ENCODE data around the gene GMDS. TPM values are rescaled to one million over a fixed set of nuclear protein-coding genes. Genes with fewer than 3 reads are reported as not detected.

Gene GMDS
- polyA plus RNA-seq (2013, experiment 1 of 2), result 6.9 TPM
- polyA plus RNA-seq (2013, experiment 2 of 2), result 7.6 TPM

- no peak within 1 kb of the TSS for H2BK120ac ChIP-seq (ENCODE audit: low read depth, low read length)
- H3K9me3 ChIP-seq (ENCODE audit: control insufficient read depth, low read length), result no peaks in the 10 kb centered on the region
- H3K18ac ChIP-seq (ENCODE audit: low read depth in 1 of 2, low read length in 2 of 2), result peak within 1 kb of the TSS; percentile 84 to 93
- no peaks in the 10 kb centered on the region for H3K27me3 ChIP-seq (ENCODE audit: control insufficient read depth in 1 of 2, insufficient read depth in 1 of 2, low read length in 2 of 2)
- H3K36me3 ChIP-seq (ENCODE audit: control insufficient read depth in 1 of 2, insufficient read depth in 2 of 2, low read depth in 1 of 2, low read length in 2 of 2), result peaks cover 7 to 18% of the 10 kb centered on the region in 2 experiments
- peak within 1 kb of the TSS; percentile 74 for H2AK5ac ChIP-seq (ENCODE audit: low read length, severe bottlenecking)
- peaks cover 44% of the 10 kb centered on the region for H3K79me1 ChIP-seq (replicated peaks; ENCODE audit: low read length, poor library complexity, severe bottlenecking)
- WGBS, result under 1% methylated on average over 90 of the region's 97 CpGs
- peak; percentile 83 for DNase-seq
- H3K27ac ChIP-seq (ENCODE audit: low read length, poor library complexity, severe bottlenecking), result peak within 1 kb of the TSS; percentile 59
- peak within 1 kb of the TSS; percentile 84 for H3K4me2 ChIP-seq (ENCODE audit: low read length, poor library complexity, severe bottlenecking)
- peak within 1 kb of the TSS; percentile 97 for H3K9ac ChIP-seq (ENCODE audit: low read length)
- peak within 1 kb of the TSS; percentile 92 for H4K8ac ChIP-seq (ENCODE audit: low read length)
- H2BK15ac ChIP-seq (ENCODE audit: low read depth, poor library complexity, severe bottlenecking), result no peak within 1 kb of the TSS
- H3K14ac ChIP-seq (ENCODE audit: low read length in 2 of 2), result peak within 1 kb of the TSS in 1 of 2 experiments; percentile 94
- peaks cover 8% of the 10 kb centered on the region for H3K4me1 ChIP-seq (ENCODE audit: control insufficient read depth, insufficient read depth, low read depth, low read length)
- peak within 1 kb of the TSS; percentile 62 to 65 for H3K4ac ChIP-seq (ENCODE audit: low read depth in 1 of 2, low read length in 2 of 2)
- peak within 1 kb of the TSS; percentile 46 for H4K91ac ChIP-seq (ENCODE audit: low read length)
- peak within 1 kb of the TSS in 1 of 2 experiments; percentile 98 for H3K23ac ChIP-seq (ENCODE audit: low read length in 2 of 2)
- peak within 1 kb of the TSS; percentile 95 to 100 for H3K4me3 ChIP-seq (ENCODE audit: insufficient read depth in 1 of 2, low read depth in 1 of 2, low read length in 2 of 2)
- peak within 1 kb of the TSS in 1 of 2 experiments; percentile 29 for H2BK12ac ChIP-seq (ENCODE audit: low read length in 2 of 2)
- H2AFZ ChIP-seq (ENCODE audit: low read depth, low read length), result peak within 1 kb of the TSS; percentile 100
- H2BK5ac ChIP-seq (ENCODE audit: low read depth, low read length, poor library complexity, severe bottlenecking), result peak within 1 kb of the TSS; percentile 69
Measured at GRCh38 chr6:2245103-2245876, at the start of gene GMDS. GMDS (minus strand) TSS chr6:2245605.

- peaks cover 18% of the 10 kb centered on the region for H3K9me3 ChIP-seq (ENCODE audit: control insufficient read depth, low read length)
- no peak overlapping the region for H2BK5ac ChIP-seq (ENCODE audit: low read depth, low read length, poor library complexity, severe bottlenecking)
- no peak overlapping the region for H2AK5ac ChIP-seq (ENCODE audit: low read length, severe bottlenecking)
- H2BK12ac ChIP-seq (ENCODE audit: low read length in 2 of 2), result no peak overlapping the region
- no peak overlapping the region for H4K8ac ChIP-seq (ENCODE audit: low read length)
- H3K27ac ChIP-seq (ENCODE audit: low read length, poor library complexity, severe bottlenecking), result no peak overlapping the region
- no peak overlapping the region for H3K4me3 ChIP-seq (ENCODE audit: insufficient read depth in 1 of 2, low read depth in 1 of 2, low read length in 2 of 2)
- DNase-seq, result no peak
- WGBS, result no CpG with 5 or more reads among the region's 1 CpG
- H2BK15ac ChIP-seq (ENCODE audit: low read depth, poor library complexity, severe bottlenecking), result no peak overlapping the region
- H4K91ac ChIP-seq (ENCODE audit: low read length), result no peak overlapping the region
- H3K4ac ChIP-seq (ENCODE audit: low read depth in 1 of 2, low read length in 2 of 2), result no peak overlapping the region
- H2AFZ ChIP-seq (ENCODE audit: low read depth, low read length), result no peak overlapping the region
- no peak overlapping the region for H3K4me2 ChIP-seq (ENCODE audit: low read length, poor library complexity, severe bottlenecking)
- no peak overlapping the region for H3K23ac ChIP-seq (ENCODE audit: low read length in 2 of 2)
- no peak overlapping the region for H3K18ac ChIP-seq (ENCODE audit: low read depth in 1 of 2, low read length in 2 of 2)
- no peaks in the 10 kb centered on the region for H3K79me1 ChIP-seq (replicated peaks; ENCODE audit: low read length, poor library complexity, severe bottlenecking)
- no peak overlapping the region for H3K14ac ChIP-seq (ENCODE audit: low read length in 2 of 2)
- H3K36me3 ChIP-seq (ENCODE audit: control insufficient read depth in 1 of 2, insufficient read depth in 2 of 2, low read depth in 1 of 2, low read length in 2 of 2), result peaks cover 12 to 15% of the 10 kb centered on the region in 2 experiments
- H3K4me1 ChIP-seq (ENCODE audit: control insufficient read depth, insufficient read depth, low read depth, low read length), result no peaks in the 10 kb centered on the region
- H3K27me3 ChIP-seq (ENCODE audit: control insufficient read depth in 1 of 2, insufficient read depth in 1 of 2, low read length in 2 of 2), result no peaks in the 10 kb centered on the region
- H3K9ac ChIP-seq (ENCODE audit: low read length), result no peak overlapping the region
- no peak overlapping the region for H2BK120ac ChIP-seq (ENCODE audit: low read depth, low read length)
Measured at GRCh38 chr6:2285510-2285909, 40.1 kb upstream of the GMDS start.

GRCh38 chr6:2275892-2276242, 30.5 kb upstream of the GMDS start:
- no peaks in the 10 kb centered on the region for H3K27me3 ChIP-seq (ENCODE audit: control insufficient read depth in 1 of 2, insufficient read depth in 1 of 2, low read length in 2 of 2)
- no peak overlapping the region for H2BK15ac ChIP-seq (ENCODE audit: low read depth, poor library complexity, severe bottlenecking)
- H2BK5ac ChIP-seq (ENCODE audit: low read depth, low read length, poor library complexity, severe bottlenecking), result no peak overlapping the region
- H3K4me3 ChIP-seq (ENCODE audit: insufficient read depth in 1 of 2, low read depth in 1 of 2, low read length in 2 of 2), result peak overlapping the region in 1 of 2 experiments; percentile 48
- peaks cover 12% of the 10 kb centered on the region for H3K9me3 ChIP-seq (ENCODE audit: control insufficient read depth, low read length)
- no peak overlapping the region for H4K8ac ChIP-seq (ENCODE audit: low read length)
- H2BK120ac ChIP-seq (ENCODE audit: low read depth, low read length), result no peak overlapping the region
- peak overlapping the region; percentile 80 for H3K9ac ChIP-seq (ENCODE audit: low read length)
- peaks cover 1% of the 10 kb centered on the region for H3K79me1 ChIP-seq (replicated peaks; ENCODE audit: low read length, poor library complexity, severe bottlenecking)
- H2AFZ ChIP-seq (ENCODE audit: low read depth, low read length), result no peak overlapping the region
- no peak overlapping the region for H3K14ac ChIP-seq (ENCODE audit: low read length in 2 of 2)
- H4K91ac ChIP-seq (ENCODE audit: low read length), result no peak overlapping the region
- H3K18ac ChIP-seq (ENCODE audit: low read depth in 1 of 2, low read length in 2 of 2), result no peak overlapping the region
- no peak overlapping the region for H2BK12ac ChIP-seq (ENCODE audit: low read length in 2 of 2)
- 85% methylated on average over 2 of the region's 2 CpGs for WGBS
- peak overlapping the region; percentile 95 for H3K27ac ChIP-seq (ENCODE audit: low read length, poor library complexity, severe bottlenecking)
- peaks cover 7% of the 10 kb centered on the region for H3K4me1 ChIP-seq (ENCODE audit: control insufficient read depth, insufficient read depth, low read depth, low read length)
- no peak overlapping the region for H3K23ac ChIP-seq (ENCODE audit: low read length in 2 of 2)
- peak overlapping the region; percentile 94 for H2AK5ac ChIP-seq (ENCODE audit: low read length, severe bottlenecking)
- H3K4me2 ChIP-seq (ENCODE audit: low read length, poor library complexity, severe bottlenecking), result no peak overlapping the region
- H3K36me3 ChIP-seq (ENCODE audit: control insufficient read depth in 1 of 2, insufficient read depth in 2 of 2, low read depth in 1 of 2, low read length in 2 of 2), result peaks cover 7 to 13% of the 10 kb centered on the region in 2 experiments
- H3K4ac ChIP-seq (ENCODE audit: low read depth in 1 of 2, low read length in 2 of 2), result no peak overlapping the region
- no peak for DNase-seq

GRCh38 chr6:2274981-2275891, 29.8 kb upstream of the GMDS start:
- 85% methylated on average over 4 of the region's 8 CpGs for WGBS
- Histone ChIP-seq H2BK120ac (ENCODE audit: low read depth, low read length) (no peak overlapping the region), H2BK5ac (ENCODE audit: low read depth, low read length, poor library complexity, severe bottlenecking) (peak overlapping the region; percentile 71), H3K4ac (ENCODE audit: low read depth in 1 of 2, low read length in 2 of 2) (no peak overlapping the region), H3K36me3 (ENCODE audit: control insufficient read depth in 1 of 2, insufficient read depth in 2 of 2, low read depth in 1 of 2, low read length in 2 of 2) (peaks cover 7 to 16% of the 10 kb centered on the region in 2 experiments), H3K4me3 (ENCODE audit: insufficient read depth in 1 of 2, low read depth in 1 of 2, low read length in 2 of 2) (peak overlapping the region in 1 of 2 experiments; percentile 48), H2BK15ac (ENCODE audit: low read depth, poor library complexity, severe bottlenecking) (no peak overlapping the region), H2AK5ac (ENCODE audit: low read length, severe bottlenecking) (peak overlapping the region; percentile 95), H3K23ac (ENCODE audit: low read length in 2 of 2) (no peak overlapping the region), H3K18ac (ENCODE audit: low read depth in 1 of 2, low read length in 2 of 2) (no peak overlapping the region), H3K4me2 (ENCODE audit: low read length, poor library complexity, severe bottlenecking) (no peak overlapping the region), H3K27ac (ENCODE audit: low read length, poor library complexity, severe bottlenecking) (peak overlapping the region; percentile 95), H3K79me1 (replicated peaks; ENCODE audit: low read length, poor library complexity, severe bottlenecking) (peaks cover 1% of the 10 kb centered on the region), H3K27me3 (ENCODE audit: control insufficient read depth in 1 of 2, insufficient read depth in 1 of 2, low read length in 2 of 2) (no peaks in the 10 kb centered on the region), H2BK12ac (ENCODE audit: low read length in 2 of 2) (no peak overlapping the region), H4K8ac (ENCODE audit: low read length) (no peak overlapping the region), H3K9ac (ENCODE audit: low read length) (peak overlapping the region; percentile 80), H3K14ac (ENCODE audit: low read length in 2 of 2) (no peak overlapping the region), H3K4me1 (ENCODE audit: control insufficient read depth, insufficient read depth, low read depth, low read length) (peaks cover 7% of the 10 kb centered on the region), H4K91ac (ENCODE audit: low read length) (no peak overlapping the region), H3K9me3 (ENCODE audit: control insufficient read depth, low read length) (peaks cover 9% of the 10 kb centered on the region), H2AFZ (ENCODE audit: low read depth, low read length) (no peak overlapping the region)
- DNase-seq, result peak; percentile 40

Data from mesenchymal stem cell (in vitro differentiated cells and primary cell).